Stomach (tissue), 9 donors: ENCODE data around the gene ANKRD33B. TPM values are rescaled to one million over a fixed set of nuclear protein-coding genes. Genes with fewer than 3 reads are reported as not detected.

ENCODE experiments used
- DNase-seq, 2 donors: peaks; one replicate each; pipeline versions ENCODE4 v3.0.0 to v3.0.0-alpha.2; 2013 to 2019
- H3K27ac ChIP-seq, 5 donors: fragments of 200-600 bp in 4 of 5; sonication (generic) in 4 of 5; one replicate each; pipeline ENCODE4 v1.5.1; 2013 to 2019; ENCODE audit warnings: mild to moderate bottlenecking in 1 of 5, moderate library complexity in 1 of 5
- H3K27me3 ChIP-seq, 3 donors: fragments of 200-600 bp; sonication (generic); one replicate each; pipeline ENCODE4 v1.5.1; 2017 to 2019; ENCODE audit warnings: mixed run types in 1 of 3
- H3K36me3 ChIP-seq, 4 donors: fragments of 200-600 bp; sonication (generic); 1 replicate in 3 of 4; 2 replicates in 1 of 4; pipeline ENCODE4 v1.5.1; 2016 to 2019
- H3K4me1 ChIP-seq, 4 donors: fragments of 200-600 bp; sonication (generic); one replicate each; pipeline ENCODE4 v1.5.1; 2016 to 2019
- H3K4me3 ChIP-seq, 4 donors: fragments of 200-600 bp; sonication (generic) in 3 of 4; one replicate each; pipeline ENCODE4 v1.5.1; 2016 to 2019; ENCODE audit warnings: mild to moderate bottlenecking in 1 of 4
- H3K9me3 ChIP-seq, 4 donors: fragments of 200-600 bp; sonication (generic); one replicate each; pipeline ENCODE4 v1.5.1; 2016 to 2019
- EP300 ChIP-seq: sonication (generic); formaldehyde crosslinking; IDR thresholded peaks from one replicate; pipeline ENCODE4 v1.6.1; 2017; ENCODE audit warnings: antibody characterized with exemption
- POLR2A ChIP-seq, 4 donors: fragments of 450-650 bp; IDR thresholded peaks; one replicate each; pipeline ENCODE4 v1.6.1; 2016; ENCODE audit warnings: antibody characterized with exemption in 4 of 4, control low read depth in 2 of 4, mild to moderate bottlenecking in 1 of 4, moderate library complexity in 1 of 4
- POLR2AphosphoS5 ChIP-seq, 3 donors: sonication (generic); formaldehyde crosslinking; IDR thresholded peaks; one replicate each; pipeline ENCODE4 v1.6.1; 2016; ENCODE audit warnings: antibody characterized with exemption in 3 of 3
- WGBS, 5 donors: extraction: QIAGEN DNeasy Blood & Tissue Kit in 3 of 5; methylation state at CpG; one replicate each; pipeline versions ENCODE4 v1.1.5 to v1.1.7; 2013 to 2018; 5-methylcytosine and 5-hydroxymethylcytosine counted together
- intact Hi-C: fragments of 100-400 bp; cut with DNase I; formaldehyde crosslinking; loops from one replicate; pipeline ENCODE4 v1.15.1; 2023; ENCODE audit warnings: low total_unique reads
- polyA plus RNA-seq, 3 donors: library from polyadenylated mRNA; stranded (reverse); fragments of 200-250 nt; gene quantifications; one replicate each; pipeline ENCODE4 v1.2.3, GENCODE V29; 2013
- total RNA-seq, 5 donors: library from RNA; depleted of rRNA; stranded (reverse); fragments of >200 nt; gene quantifications; one replicate each; pipeline versions ENCODE4 v1.1.0 to v1.2.3, GENCODE V29; 2014 to 2016
- TF ChIP-seq, protein P1 (sequence below), 7 experiments: fragments of 450-650 bp in 4 of 7; fragments of 200-600 bp in 3 of 7; sonication (generic) in 3 of 7; IDR thresholded peaks; one replicate each; pipeline ENCODE4 v1.5.1; 2016 to 2019; ENCODE audit warnings: antibody characterized with exemption in 7 of 7, control low read depth in 2 of 7, mild to moderate bottlenecking in 1 of 7
- donor health status: healthy with polysubstance abuse.
- donor health status: Bipolar disorder and iron deficiency.
- donor health status: healthy.

ANKRD33B gene
- total and polyA plus RNA-seq, 8 donors = 0.45 to 6.4 (median 1.8) TPM

DNA sequence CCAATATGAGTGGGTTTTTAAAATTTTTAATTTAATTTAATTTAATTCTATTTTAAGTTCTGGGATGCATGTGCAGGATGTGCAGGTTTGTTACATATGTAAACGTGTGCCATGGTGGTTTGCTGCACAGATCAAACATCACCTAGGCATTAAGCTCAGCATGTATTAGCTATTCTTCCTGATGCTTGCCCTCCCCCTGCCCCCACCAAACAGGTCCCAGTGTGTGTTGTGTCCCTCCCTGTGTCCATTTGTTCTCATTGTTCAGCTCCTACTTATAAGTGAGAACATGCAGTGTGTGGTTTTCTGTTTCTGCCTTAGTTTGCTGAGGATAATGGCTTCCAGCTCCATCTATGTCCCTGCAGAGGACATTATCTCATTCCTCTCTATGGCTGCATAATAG lies 35.0 kb upstream of the ANKRD33B start:
- TF ChIP-seq EP300 (no peak), POLR2A (IDR thresholded peaks at IDR 0.05) (no peak), POLR2AphosphoS5 (IDR thresholded peaks at IDR 0.05) (no peak)
- TF ChIP-seq, protein P1, sequence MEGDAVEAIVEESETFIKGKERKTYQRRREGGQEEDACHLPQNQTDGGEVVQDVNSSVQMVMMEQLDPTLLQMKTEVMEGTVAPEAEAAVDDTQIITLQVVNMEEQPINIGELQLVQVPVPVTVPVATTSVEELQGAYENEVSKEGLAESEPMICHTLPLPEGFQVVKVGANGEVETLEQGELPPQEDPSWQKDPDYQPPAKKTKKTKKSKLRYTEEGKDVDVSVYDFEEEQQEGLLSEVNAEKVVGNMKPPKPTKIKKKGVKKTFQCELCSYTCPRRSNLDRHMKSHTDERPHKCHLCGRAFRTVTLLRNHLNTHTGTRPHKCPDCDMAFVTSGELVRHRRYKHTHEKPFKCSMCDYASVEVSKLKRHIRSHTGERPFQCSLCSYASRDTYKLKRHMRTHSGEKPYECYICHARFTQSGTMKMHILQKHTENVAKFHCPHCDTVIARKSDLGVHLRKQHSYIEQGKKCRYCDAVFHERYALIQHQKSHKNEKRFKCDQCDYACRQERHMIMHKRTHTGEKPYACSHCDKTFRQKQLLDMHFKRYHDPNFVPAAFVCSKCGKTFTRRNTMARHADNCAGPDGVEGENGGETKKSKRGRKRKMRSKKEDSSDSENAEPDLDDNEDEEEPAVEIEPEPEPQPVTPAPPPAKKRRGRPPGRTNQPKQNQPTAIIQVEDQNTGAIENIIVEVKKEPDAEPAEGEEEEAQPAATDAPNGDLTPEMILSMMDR (IDR thresholded peaks at IDR 0.05) = no peak
- intact Hi-C loops = no loop called here

DNA sequence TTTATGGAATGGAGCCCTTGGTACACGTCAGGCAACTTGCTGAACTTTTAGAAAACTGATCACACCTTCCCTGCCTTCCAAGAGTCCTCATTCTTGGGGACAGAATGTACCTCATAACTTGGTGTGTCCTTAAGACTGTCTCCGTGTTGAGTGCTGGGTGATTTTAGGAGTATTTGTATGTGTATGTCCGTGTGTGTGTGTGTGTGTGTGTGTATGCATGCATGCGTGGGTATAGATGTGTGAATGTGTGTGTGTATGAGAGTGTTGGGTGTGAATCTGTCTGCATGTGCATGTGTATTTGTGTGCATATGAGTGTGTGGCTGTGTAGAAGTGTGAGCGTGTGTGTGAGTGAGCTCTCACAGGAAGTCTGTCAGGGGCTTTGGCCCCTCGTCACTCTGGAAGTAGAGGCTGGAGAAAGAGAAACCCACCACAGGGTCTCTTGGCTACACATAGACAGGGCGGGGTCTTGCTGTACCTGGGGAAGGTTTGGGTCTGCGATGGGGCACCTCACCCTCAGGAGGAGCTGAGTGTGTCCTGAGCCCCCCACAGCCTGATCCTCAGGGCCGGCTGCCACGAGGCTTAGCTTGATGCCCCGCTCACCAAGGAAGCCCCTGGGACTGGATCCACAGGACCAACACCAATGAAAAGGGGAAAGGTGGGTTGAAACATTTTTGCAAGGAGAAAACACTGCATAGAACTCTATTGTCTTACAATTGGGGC lies 33.1 kb upstream of the ANKRD33B start:
- WGBS, 5 donors = 78 to 90% (median 85%) methylated on average over 11 of the region's 11 CpGs
- no peak for DNase-seq
- Histone ChIP-seq H3K4me1 (peaks cover 0 to 10% (median 3%) of the 10 kb centered on the region in 4 donors), H3K36me3 (no peaks in the 10 kb centered on the region), H3K4me3 (no peak overlapping the region), H3K27me3 (peaks cover 0 to 23% (median 6%) of the 10 kb centered on the region in 3 donors), H3K27ac (no peak overlapping the region), H3K9me3 (no peaks in the 10 kb centered on the region)
- TF ChIP-seq POLR2AphosphoS5 (IDR thresholded peaks at IDR 0.05) = no peak
- TF ChIP-seq, protein P1 (IDR thresholded peaks at IDR 0.05) = no peak
- TF ChIP-seq EP300 = no peak
- no peak for TF ChIP-seq POLR2A (IDR thresholded peaks at IDR 0.05)
- intact Hi-C loops = no loop called here

More for the DNA sequence above, 35.0 kb upstream of the ANKRD33B start:
- peaks cover 0 to 21% (median 6%) of the 10 kb centered on the region in 3 donors for H3K27me3 ChIP-seq
- H3K27ac ChIP-seq = no peak overlapping the region
- no peaks in the 10 kb centered on the region for H3K36me3 ChIP-seq
- no peaks in the 10 kb centered on the region for H3K9me3 ChIP-seq
- no peak overlapping the region for H3K4me3 ChIP-seq
- WGBS, 5 donors = 72 to 84% (median 78%) methylated on average over 1 of the region's 1 CpG
- DNase-seq = no peak
- H3K4me1 ChIP-seq = peaks cover 0 to 10% (median 3%) of the 10 kb centered on the region in 4 donors

DNA sequence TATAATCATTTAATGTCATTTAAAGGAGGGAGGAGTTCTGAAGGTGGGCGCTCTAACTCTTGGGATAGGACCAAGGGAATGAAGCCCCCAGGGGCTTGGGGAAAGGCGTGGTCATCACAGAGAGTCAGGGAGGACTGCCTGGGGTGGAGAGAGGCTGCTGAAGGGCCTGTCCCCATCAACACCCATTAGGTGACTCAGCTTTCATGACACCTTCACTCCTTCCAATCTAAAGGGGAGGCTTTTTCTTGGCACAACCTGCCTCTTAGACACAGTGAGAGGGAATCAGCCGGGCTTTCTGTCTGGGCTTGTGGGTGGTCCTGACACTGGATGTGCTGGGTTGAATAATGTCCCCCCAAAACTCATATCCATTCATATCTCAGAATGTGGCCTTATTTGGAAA lies 31.4 kb upstream of the ANKRD33B start:
- DNase-seq = no peak
- H3K27ac ChIP-seq = no peak overlapping the region
- peaks cover 0 to 21% (median 8%) of the 10 kb centered on the region in 4 donors for H3K4me1 ChIP-seq
- no peaks in the 10 kb centered on the region for H3K9me3 ChIP-seq
- intact Hi-C loops = no loop called here
- no peak for TF ChIP-seq POLR2A (IDR thresholded peaks at IDR 0.05)
- TF ChIP-seq, protein P1 (IDR thresholded peaks at IDR 0.05) = no peak
- no peak for TF ChIP-seq POLR2AphosphoS5 (IDR thresholded peaks at IDR 0.05)
- TF ChIP-seq EP300 = no peak
- 85 to 93% (median 88%) methylated on average over 3 of the region's 3 CpGs for WGBS, 5 donors
- H3K27me3 ChIP-seq = peaks cover 0 to 26% (median 6%) of the 10 kb centered on the region in 3 donors
- no peaks in the 10 kb centered on the region for H3K36me3 ChIP-seq
- H3K4me3 ChIP-seq = no peak overlapping the region

DNA sequence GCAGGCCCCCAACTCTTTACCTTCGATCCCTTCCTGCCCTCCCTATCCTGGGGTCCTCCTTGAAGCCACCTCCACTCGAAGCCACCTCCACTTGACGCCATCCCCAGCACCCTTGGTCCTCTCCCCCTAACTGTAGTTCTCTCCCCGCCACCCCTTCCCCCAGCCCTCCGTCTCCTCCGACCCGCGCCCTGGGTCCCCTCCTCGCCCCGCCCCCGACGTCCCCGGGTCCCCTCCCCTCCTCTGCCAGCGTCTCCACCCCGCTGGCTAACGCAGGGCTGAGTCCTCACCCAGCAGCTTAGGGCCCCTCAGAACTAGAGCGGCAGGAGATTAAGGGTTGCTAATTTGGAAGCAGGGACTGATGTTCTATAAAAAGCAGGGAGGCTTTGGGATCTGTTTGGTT lies 30.6 kb upstream of the ANKRD33B start:
- no peaks in the 10 kb centered on the region for H3K9me3 ChIP-seq
- peak in 1 of 2 donors; percentile 49 for DNase-seq
- WGBS, 5 donors = 7 to 18% (median 12%) methylated on average over 16 to 17 of the region's 17 CpGs
- peaks cover 0 to 27% (median 6%) of the 10 kb centered on the region in 3 donors for H3K27me3 ChIP-seq
- H3K4me1 ChIP-seq = peaks cover 0 to 29% (median 11%) of the 10 kb centered on the region in 4 donors
- TF ChIP-seq POLR2AphosphoS5 (IDR thresholded peaks at IDR 0.05) = no peak
- no peak for TF ChIP-seq POLR2A (IDR thresholded peaks at IDR 0.05)
- no peak for TF ChIP-seq EP300
- TF ChIP-seq, protein P1 (IDR thresholded peaks at IDR 0.05) = no peak
- intact Hi-C loops = no loop called here
- H3K4me3 ChIP-seq = no peak overlapping the region
- H3K27ac ChIP-seq = no peak overlapping the region
- H3K36me3 ChIP-seq = no peaks in the 10 kb centered on the region
